Measurements from ENCODE around the gene EMC1.
A peak's percentile ranks its signal among the peaks of the same experiment; 100 is the strongest.
"Not testable (repeated sequence)": the region's sequence is repeated elsewhere in the genome, so short reads cannot be mapped to it uniquely, and the experiment has no call there.

EMC1 gene

DNA sequence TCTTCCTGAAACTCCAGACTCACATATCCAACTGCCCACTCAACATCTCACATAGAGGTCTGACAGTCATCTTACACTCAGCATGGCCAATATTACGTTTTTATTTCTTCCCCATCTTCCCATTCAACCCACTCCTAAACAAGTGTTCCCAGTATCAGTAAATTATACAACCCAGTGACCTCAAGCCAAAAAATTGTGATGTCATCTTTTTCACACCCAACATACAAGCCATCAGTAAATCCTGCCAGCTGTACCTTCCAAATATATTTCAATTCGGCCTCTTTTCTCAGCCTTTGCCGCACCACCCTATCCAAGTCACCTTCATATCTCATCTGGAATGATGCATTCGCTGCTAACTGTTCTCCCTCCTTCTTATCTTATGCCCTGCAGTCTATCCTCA is 60.9 kb downstream of the EMC1 start:
- no peak for DNase-seq (ENCODE audit: low read depth in 2 of 2)

GRCh38 chr1:19189270-19189669 is 62.1 kb downstream of the EMC1 start:
- DNase-seq (ENCODE audit: low read depth in 2 of 2), result no peak

DNA sequence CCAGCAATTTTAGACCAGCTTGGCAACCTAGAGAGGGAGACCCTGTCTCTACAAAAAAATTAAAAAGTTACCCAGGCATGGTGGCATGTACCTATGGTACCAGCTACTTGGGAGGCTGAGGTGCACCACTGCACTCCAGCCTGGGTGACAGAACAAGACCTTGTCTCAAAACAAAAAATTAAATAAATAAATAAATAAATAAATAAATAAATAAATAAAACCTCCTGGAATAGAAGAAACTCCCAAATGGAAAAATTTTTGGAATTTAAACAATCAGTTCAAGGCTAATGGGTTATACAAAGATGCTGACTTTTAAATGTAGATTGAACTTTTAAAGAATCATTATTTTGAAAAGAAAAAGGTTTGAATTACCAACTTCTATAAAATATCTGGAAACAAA is 63.5 kb downstream of the EMC1 start:
- no peak for DNase-seq (ENCODE audit: low read depth in 2 of 2)

DNA sequence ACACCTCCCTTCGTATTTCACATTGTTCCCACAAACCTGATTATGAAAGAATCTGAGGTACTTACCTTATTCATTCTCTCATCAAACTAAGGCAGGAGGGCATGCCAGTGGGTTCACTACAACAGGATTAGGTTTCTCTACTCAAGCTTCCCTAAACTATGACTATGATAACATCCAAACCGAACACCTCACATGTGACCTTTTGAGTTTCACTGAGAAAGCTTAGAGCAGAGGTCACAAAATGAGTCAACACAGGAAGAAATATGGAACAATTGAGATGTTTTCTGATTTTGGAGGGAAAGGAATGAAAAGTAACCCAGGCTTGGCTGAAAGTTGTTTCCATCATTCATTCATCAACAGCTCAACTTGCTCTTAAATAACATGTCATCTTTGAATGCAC is 65.3 kb downstream of the EMC1 start:
- no peak for DNase-seq (ENCODE audit: low read depth in 2 of 2)

- no peak for DNase-seq (ENCODE audit: low read depth in 2 of 2)
Observed at GRCh38 chr1:19182223-19182622, 69.1 kb downstream of the EMC1 start.

GRCh38 chr1:19180265-19180657 is 71.1 kb downstream of the EMC1 start:
- not testable (repeated sequence) for DNase-seq (ENCODE audit: low read depth in 2 of 2)

- DNase-seq (ENCODE audit: low read depth in 2 of 2), result peak in 1 of 2 donors; percentile 3
Observed at GRCh38 chr1:19179597-19180264, 71.6 kb downstream of the EMC1 start.

DNA sequence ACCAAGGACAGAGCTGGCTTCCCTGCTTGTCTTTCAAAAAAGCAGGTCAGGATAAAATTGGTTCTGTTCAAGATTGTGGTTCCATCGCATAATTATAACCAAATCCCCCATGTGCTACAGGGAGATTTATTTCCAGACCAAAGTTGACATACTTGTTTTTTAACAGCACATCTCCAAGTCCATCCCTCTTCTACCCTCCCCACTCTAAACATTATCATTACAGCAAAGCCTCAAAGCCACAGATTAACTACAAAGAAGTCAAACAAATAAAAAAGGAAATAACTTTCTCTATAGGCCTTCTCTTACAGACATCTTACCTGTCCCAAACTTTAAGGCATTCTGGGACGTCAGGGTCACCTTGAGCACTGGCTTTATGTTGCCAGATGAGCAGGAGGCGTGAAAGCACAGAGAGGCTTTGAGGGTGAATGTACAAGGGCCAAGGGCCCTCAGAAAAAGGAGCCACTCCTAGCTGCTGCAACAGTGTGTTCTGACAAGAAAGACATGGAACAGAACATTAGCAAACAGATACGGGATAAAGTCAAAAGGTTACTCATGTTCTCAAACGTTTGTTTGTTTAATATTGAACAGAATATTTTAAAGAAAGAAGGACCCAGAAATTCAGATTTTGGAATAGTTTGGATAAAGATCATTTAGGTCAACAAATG is 72.5 kb downstream of the EMC1 start:
- no peak for DNase-seq (ENCODE audit: low read depth in 2 of 2)

DNA sequence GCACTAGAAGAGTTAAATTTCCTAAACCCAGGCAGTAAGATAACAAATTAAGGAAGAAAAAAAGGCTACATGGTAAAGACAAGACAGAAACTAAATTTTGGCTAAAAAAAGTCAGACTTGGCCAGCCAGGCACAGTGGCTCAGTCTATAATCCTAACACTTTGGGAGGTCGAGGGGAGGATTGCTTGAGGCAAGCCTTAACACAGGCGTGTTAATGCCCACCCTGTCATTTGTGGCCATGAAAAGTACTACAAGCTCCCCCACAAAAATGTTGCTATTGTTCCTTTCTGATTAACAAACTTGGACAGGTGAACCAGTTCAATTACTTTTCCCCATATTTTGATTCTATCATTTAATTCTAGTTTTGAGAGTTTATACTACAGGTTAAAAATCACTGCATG is 73.5 kb downstream of the EMC1 start:
- DNase-seq (ENCODE audit: low read depth in 2 of 2), result no peak

GRCh38 chr1:19169642-19170041 is 81.7 kb downstream of the EMC1 start:
- DNase-seq (ENCODE audit: low read depth in 2 of 2), result no peak

DNA sequence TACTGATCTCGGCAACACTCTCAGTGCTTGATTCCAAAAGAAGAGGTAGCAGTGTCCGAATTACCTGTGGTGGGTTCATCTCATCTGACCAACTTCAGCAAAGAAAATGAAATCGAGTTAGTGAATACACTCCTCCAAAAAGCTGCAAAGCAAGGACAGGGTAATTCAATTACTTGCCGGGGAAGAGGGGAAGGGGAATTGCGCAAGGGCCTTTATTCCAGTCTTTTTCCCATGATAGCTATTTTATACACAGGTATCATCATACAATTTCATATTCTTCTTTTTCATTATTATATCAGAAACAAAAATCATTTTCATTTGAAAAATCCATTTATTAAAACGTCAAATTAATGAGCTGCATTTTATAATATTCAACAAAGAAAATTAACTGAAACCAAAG is 84.2 kb downstream of the EMC1 start:
- DNase-seq (ENCODE audit: low read depth in 2 of 2), result no peak

DNA sequence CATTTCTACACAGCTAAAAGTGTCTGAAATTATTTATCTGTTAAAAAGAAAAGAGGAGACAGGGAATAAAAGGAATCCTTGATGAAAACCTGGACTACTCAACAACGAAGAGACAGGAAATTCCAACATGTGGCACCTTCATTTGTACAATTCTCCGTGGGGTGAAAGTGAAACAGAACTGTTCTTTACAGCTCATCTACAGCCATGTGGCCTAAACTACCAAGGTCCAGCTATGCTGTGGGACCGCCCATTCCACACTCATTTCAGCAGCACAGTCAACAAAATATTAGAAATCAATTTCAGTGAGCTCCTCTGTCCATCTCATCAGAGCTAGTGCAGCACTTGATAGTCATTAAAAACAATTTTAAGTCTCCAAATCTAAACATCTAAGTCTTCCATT is 85.3 kb downstream of the EMC1 start:
- DNase-seq (ENCODE audit: low read depth in 2 of 2), result no peak

Data from stimulated activated CD4-positive, alpha-beta T cell treated with anti-CD3 and anti-CD28 coated beads, Interleukin-15, amount 100 ng/mL, for 48 hours (primary cell).